ENCODE results near the gene OR4M1. TPM values are rescaled to one million over a fixed set of nuclear protein-coding genes. Genes with fewer than 3 reads are reported as not detected.
"Not testable (repeated sequence)": the region's sequence is repeated elsewhere in the genome, so short reads cannot be mapped to it uniquely, and the experiment has no call there.

OR4M1 gene
- total and polyA plus RNA-seq, 9 of the 15 experiments (the other 6 are each of a cell fraction or from before 2014, with no cell fraction given) = not detected

DNA sequence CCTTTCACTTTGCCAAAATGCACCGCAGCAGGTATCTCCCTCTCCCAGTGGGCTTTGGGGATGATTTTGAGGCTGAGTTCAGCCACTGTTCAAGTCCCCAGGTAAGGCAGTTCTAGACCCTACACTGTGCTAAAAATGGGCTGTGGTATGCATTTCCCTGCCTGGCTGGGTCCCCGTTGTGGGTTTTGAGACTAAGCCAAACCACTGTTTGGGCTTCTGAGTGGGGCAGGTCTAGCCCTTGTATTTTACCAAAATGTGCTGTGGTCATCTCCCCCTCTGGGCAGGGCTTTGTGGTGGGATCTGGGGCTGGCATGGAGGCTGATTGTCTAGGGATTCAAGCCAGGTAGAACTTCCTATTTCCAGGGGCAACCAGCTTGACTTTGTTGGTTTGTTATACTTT is 43.5 kb upstream of the OR4M1 start (continued):
- TF ChIP-seq, protein P1, sequence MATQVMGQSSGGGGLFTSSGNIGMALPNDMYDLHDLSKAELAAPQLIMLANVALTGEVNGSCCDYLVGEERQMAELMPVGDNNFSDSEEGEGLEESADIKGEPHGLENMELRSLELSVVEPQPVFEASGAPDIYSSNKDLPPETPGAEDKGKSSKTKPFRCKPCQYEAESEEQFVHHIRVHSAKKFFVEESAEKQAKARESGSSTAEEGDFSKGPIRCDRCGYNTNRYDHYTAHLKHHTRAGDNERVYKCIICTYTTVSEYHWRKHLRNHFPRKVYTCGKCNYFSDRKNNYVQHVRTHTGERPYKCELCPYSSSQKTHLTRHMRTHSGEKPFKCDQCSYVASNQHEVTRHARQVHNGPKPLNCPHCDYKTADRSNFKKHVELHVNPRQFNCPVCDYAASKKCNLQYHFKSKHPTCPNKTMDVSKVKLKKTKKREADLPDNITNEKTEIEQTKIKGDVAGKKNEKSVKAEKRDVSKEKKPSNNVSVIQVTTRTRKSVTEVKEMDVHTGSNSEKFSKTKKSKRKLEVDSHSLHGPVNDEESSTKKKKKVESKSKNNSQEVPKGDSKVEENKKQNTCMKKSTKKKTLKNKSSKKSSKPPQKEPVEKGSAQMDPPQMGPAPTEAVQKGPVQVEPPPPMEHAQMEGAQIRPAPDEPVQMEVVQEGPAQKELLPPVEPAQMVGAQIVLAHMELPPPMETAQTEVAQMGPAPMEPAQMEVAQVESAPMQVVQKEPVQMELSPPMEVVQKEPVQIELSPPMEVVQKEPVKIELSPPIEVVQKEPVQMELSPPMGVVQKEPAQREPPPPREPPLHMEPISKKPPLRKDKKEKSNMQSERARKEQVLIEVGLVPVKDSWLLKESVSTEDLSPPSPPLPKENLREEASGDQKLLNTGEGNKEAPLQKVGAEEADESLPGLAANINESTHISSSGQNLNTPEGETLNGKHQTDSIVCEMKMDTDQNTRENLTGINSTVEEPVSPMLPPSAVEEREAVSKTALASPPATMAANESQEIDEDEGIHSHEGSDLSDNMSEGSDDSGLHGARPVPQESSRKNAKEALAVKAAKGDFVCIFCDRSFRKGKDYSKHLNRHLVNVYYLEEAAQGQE (IDR thresholded peaks at IDR 0.05; ENCODE audit: borderline replicate concordance) = no peak
- TF ChIP-seq, protein P1 (CRISPR knock-in tag; IDR thresholded peaks at IDR 0.05; ENCODE audit: low read depth) = no peak
- no peak for TF ChIP-seq ZNF778 (CRISPR knock-in tag; IDR thresholded peaks at IDR 0.05)

DNA sequence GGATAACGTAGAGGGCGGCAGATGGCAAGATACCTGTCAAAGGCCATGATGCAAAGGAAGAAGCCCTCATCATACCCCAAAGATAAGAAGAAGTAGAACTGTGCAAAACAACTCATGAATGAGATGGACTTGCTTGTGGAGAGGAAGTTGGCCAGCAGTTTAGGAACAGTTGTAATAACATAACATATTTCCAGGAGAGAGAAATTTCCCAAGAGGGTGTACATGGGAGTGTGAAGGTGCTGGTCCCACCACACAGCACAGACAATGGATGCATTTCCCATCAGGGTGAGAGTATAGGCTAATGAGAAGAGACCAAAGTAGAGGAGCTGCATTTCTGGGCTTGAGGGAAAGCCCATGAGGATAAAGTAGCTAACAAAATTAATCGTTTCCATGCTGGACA is 39.4 kb upstream of the OR4M1 start:
- WGBS (ENCODE audit: insufficient coverage, low coverage, missing lambda C conversion rate) = 1% methylated on average over 3 of the region's 3 CpGs
- POLR2A ChIA-PET = not testable (repeated sequence)

More for the DNA sequence above, 39.4 kb upstream of the OR4M1 start:
- H3K4me3 ChIP-seq; DNase-seq (ENCODE audit: extremely low read depth in 1 of 4, low spot score in 3 of 4); H3K9me1 ChIP-seq (ENCODE audit: control insufficient read depth, insufficient read depth, low read length); FAIRE-seq; H3K9me3 ChIP-seq (replicated peaks; ENCODE audit: control insufficient read depth, insufficient read depth, low read depth, low read length); H3K4me1 ChIP-seq (replicated peaks in 1 of 2; ENCODE audit: control insufficient read depth in 2 of 2, insufficient read depth in 2 of 2, low read length in 2 of 2); CTCF ChIA-PET (ENCODE audit: low intra/inter-chr PET ratio); H3K27ac ChIP-seq (ENCODE audit: extremely low read depth, low read depth, low read length); H3K36me3 ChIP-seq (ENCODE audit: control insufficient read depth, insufficient read depth, low read length); ATAC-seq; in situ Hi-C loops (cut with MboI); BruUV-seq (replicated peaks); intact Hi-C loops (cut with micrococcal nuclease); H3K9ac ChIP-seq (ENCODE audit: insufficient read depth in 1 of 2, low read depth in 2 of 2, low read length in 2 of 2); H4K20me1 ChIP-seq (replicated peaks; ENCODE audit: control insufficient read depth, insufficient read depth, low read length); H2AFZ ChIP-seq (ENCODE audit: low read depth, low read length); H3K27me3 ChIP-seq (ENCODE audit: control insufficient read depth in 2 of 2, insufficient read depth in 2 of 2, low read length in 2 of 2); H3K4me2 ChIP-seq (ENCODE audit: insufficient read depth, low read length); H3K79me2 ChIP-seq (ENCODE audit: control insufficient read depth, insufficient read depth, low read length): not testable (repeated sequence)
